ENCODE results near the gene ADGRL2.

ADGRL2 gene

DNA sequence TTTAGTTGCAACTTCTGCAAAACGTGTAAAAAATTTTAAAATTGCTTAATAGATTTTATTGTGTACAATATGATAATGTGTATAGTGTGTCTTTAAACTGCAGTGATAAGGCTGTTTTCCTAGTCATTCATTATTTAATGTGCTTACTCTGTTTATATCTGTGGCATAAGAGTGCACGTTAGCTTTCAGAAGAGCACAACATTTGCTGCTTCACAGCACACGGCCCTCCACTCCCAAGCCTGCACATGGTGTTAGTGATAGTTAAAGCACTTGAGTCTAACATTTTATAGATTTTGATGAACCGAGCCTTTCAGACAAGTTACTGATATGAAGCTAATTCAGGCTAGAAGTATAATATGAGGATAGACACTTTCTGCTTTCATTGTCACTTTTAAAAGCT is 120.6 kb downstream of the ADGRL2 start:
- DNase-seq, result no peak

DNA sequence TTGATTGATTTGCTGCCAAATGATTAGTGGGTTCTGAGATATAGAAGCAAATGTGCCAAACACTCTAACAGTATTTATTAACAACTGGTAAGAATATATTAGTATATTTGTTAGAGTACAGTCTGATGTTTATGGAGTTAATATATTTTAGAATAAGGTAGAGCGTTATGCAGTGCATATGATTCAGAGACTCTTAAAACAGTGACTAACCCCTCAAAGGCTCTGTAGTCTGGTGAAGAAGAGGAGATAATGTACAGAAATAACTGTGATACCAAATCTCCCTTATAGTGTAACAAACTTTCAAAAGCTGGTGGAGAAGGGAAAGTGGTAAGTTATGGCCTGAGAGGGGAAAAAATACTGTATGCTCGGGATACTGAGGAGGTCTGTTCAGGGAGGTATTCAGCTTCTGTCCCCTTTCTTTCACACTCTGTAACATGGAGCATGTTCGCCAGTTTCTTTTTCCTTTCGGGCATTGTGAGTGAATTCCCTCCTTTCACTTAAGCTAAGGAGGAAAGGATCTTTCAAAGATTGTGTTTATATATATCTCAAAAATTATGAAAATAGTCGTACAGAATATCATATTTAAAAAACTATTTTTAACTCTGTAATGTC is 121.2 kb downstream of the ADGRL2 start:
- DNase-seq, result peak; percentile 33

GRCh38 chr1:81922955-81923354 is 122.2 kb downstream of the ADGRL2 start:
- no peak for DNase-seq

DNA sequence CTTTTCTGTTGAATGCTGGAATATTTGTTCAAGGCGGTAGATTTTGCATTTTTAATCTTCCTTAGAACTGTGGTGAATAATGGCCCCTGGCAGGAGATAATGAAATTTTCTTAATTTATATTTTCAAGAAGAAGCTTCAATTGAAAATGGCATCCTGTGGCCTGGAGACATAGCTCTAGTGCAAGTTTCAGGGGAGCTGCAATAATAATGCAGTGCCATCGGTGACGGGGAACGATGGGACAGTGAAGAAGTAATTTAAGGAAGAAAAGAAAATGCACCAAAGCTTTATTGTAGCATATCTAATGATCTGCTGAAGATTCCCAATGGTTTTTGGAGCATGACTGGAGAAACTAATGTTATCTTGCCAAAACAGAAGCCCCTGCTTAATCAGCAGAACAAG is 128.4 kb downstream of the ADGRL2 start:
- DNase-seq, result no peak

DNA sequence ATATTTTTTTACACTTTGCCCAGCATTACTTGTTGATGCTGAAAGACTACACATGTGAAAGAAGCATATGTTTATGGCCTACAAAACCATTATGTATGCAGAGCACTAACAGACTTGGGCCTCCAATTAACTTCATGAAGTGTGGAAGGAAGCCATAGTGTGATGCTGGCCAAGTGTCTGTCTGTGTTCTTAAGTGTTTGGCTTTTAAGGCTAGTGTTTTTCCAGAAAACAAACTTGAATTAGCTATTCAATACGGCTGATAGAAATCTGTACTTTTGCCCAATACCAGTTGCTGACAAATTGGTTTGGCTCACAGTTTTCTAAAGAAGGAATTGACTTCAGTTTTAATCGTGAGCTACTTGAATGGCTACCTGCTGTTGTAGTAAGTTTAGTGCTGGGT is 136.1 kb downstream of the ADGRL2 start:
- no peak for DNase-seq

- DNase-seq, result no peak
Observed at GRCh38 chr1:81937791-81938450, 137.2 kb downstream of the ADGRL2 start.

GRCh38 chr1:81948495-81948894 is 147.8 kb downstream of the ADGRL2 start:
- DNase-seq, result no peak

- DNase-seq, result no peak
Observed at GRCh38 chr1:81949421-81949820, 148.7 kb downstream of the ADGRL2 start.

GRCh38 chr1:81950037-81950436 is 149.3 kb downstream of the ADGRL2 start:
- peak; percentile 11 for DNase-seq

GRCh38 chr1:81950591-81951244 is 150.0 kb downstream of the ADGRL2 start:
- DNase-seq, result peak; percentile 37

- no peak for DNase-seq
Observed at GRCh38 chr1:81954534-81955020, 153.8 kb downstream of the ADGRL2 start.

DNA sequence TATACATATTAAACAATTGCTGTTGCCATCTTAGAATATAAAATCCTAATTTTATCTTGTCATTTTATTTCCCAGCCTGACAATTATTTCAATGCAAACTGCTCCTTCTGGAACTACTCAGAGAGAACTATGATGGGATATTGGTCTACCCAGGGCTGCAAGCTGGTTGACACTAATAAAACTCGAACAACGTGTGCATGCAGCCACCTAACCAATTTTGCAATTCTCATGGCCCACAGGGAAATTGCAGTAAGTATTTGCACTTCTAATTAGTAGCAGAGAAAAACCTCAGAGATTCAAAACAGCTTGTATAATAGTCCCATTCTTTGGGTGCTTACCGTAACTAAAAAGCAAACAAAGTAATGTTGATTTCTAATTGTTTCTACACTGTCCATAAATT is 167.2 kb downstream of the ADGRL2 start:
- no peak for DNase-seq

GRCh38 chr1:81970416-81970815 is 169.7 kb downstream of the ADGRL2 start:
- DNase-seq, result no peak

DNA sequence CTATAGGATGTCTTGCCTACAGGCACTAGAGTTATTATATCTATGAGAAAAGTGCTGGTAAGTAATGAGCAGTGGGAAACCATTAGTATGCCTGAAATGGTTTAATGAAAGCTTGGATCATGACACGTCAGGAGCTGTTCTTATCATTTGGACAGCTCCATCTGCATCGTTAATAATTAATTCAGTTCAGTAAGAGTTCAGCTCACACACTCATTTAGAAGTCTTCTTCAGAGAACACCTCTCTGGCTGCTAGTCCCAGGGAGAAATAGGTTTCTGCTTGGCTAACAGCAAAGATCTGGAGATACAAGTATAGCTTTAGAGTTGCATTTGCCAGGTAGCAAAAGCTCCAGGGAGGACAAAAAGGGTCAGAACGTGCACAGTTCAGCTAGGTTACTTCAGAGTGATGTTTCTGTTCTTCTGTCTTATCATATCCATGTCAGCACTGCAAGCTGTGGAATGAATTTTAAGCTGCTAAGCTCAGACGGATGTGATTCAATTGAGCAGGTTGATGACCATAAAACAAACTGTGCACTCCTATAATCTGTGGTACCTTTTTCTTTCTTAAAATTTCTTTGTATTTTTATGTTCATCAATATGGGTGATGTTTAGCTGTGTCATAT is 173.6 kb downstream of the ADGRL2 start:
- DNase-seq, result no peak

DNA sequence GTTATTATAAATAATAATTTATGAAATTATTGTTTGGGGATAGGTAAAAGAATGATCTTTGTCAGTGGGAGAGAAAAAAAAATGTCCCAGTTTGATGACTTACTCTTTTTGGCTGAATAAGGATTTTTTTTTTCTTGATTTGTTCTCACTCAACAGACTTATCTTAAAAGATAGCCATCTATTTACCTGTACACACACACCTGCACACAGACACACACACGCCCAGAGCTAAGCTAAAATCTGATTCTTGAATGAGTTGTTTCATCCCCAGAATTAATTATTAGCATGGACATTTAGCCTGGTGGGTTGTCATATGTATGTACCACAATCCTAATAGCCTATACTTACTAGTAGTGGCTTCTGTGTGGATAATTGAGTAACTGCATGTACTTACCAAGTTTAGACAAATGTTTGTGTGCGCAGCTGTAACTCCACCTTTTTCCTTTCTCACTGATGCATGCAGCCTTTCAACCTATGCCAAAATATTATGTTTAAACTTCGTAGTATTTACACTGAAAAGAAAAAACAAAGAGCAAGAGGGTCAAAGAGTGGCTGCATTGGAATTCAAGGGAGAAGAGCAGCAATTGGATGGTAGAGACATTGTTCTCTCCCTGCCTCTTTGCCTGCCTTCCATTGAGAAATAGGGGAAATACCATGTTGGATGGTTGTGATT is 174.3 kb downstream of the ADGRL2 start:
- no peak for DNase-seq

- DNase-seq, result no peak
Observed at GRCh38 chr1:81976539-81976938, 175.8 kb downstream of the ADGRL2 start.

DNA sequence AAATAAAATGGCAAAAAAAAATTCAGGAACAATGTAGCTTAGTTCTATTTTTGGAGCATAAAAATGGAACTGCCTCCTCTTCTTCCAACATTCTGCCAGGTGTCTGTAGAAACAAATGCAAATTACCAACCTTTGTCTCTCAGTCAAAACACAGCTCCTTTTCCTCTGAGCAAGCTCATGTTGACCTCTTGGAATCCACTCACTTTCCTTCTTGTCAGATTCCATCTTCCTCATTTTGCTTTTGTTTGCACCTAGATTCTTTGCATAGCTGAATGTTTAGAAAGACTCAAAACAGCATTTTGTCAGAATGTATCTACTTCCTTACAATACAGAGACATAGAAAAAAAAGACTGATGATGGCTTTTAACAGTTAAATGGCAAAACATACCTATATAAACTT is 178.2 kb downstream of the ADGRL2 start:
- peak; percentile 20 for DNase-seq

DNA sequence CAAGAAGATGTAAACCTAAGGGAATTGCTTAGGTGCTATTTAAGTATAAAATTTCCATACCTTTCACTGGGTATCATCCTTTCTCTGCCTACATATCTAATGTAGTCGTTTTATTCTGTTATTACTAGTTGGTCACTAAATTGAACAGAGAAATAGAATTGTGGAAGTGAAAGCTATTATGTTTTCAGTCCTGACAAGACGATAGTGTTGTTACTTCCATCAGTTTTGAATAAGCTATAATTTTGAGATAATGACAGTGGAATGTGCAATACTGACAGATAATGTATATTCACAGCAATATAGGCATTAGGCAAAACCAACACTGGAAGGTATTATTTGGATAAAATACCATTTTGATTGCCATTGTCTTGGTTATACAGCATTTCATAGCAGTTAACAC is 181.8 kb downstream of the ADGRL2 start:
- DNase-seq, result no peak

DNA sequence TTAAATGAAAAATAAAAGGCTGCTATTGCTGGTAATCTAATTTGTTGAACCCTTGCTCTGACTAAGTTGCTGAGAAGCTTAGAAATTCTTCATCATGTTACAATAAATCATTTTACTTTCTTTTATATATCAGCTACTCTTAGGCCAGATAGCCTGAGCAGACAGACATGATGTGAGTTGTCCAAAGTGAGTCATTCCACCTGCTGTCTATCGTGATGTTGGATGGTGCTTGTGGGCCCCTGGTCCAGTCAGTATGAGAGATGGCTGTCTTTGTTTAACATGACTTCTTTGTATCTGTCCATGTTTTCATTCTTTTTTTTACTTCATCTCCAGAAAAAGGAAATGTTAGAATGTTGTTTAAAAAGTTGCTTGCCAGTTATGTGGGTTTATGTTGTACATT is 188.8 kb downstream of the ADGRL2 start:
- no peak for DNase-seq

DNA sequence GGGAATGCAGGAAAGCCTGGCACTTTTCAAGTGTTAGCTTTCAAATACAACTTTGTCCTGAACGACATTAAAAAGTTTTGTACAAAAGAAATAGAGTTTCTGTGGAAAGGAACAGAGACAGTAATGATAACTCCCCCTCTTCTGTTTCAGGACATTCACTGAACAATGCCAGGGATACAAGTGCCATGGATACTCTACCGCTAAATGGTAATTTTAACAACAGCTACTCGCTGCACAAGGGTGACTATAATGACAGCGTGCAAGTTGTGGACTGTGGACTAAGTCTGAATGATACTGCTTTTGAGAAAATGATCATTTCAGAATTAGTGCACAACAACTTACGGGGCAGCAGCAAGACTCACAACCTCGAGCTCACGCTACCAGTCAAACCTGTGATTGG is 189.5 kb downstream of the ADGRL2 start:
- DNase-seq, result no peak

GRCh38 chr1:81998165-81998564 is 197.4 kb downstream of the ADGRL2 start:
- DNase-seq, result peak; percentile 7

GRCh38 chr1:81999364-81999763 is 198.6 kb downstream of the ADGRL2 start:
- no peak for DNase-seq

- DNase-seq, result no peak
Observed at GRCh38 chr1:82000221-82000620, 199.5 kb downstream of the ADGRL2 start.

All from fibroblast of skin of right biceps (primary cell).